Ovary (tissue), 3 donors: ENCODE results near the gene LRFN4.

ENCODE experiments used
- EP300 ChIP-seq: sonication (generic); formaldehyde crosslinking; IDR thresholded peaks from one replicate; pipeline ENCODE4 v1.6.1; 2017; ENCODE audit warnings: antibody characterized with exemption
- TF ChIP-seq, protein P1 (sequence below), 3 donors: fragments of 450-650 bp in 2 of 3; fragments of 200-600 bp in 1 of 3; IDR thresholded peaks; one replicate each; pipeline versions ENCODE4 v1.5.1 to v1.8.0; 2016 to 2022; ENCODE audit warnings: antibody characterized with exemption in 3 of 3, mild to moderate bottlenecking in 1 of 3
- donor health status: DM: no; HTN: no; CAD: no.

DNA sequence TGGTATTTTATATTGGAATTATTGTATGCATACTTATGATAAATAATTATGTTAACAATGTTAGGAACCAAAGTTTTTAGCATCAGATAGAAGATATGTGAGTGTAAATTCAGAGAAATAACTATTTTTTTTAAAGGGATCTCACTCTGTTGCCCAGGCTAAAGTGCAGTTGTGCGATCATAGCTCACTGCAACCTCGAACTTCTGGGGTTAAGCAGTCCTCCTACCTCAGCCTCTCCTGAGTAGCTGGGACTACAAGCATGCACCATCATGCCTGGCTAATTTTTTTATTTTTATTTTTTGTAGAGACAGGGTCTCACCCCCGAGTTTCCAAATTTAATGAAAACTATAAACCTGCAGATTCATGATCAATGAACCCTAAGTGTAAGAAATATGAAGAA is 47.3 kb upstream of the LRFN4 start:
- TF ChIP-seq, protein P1, sequence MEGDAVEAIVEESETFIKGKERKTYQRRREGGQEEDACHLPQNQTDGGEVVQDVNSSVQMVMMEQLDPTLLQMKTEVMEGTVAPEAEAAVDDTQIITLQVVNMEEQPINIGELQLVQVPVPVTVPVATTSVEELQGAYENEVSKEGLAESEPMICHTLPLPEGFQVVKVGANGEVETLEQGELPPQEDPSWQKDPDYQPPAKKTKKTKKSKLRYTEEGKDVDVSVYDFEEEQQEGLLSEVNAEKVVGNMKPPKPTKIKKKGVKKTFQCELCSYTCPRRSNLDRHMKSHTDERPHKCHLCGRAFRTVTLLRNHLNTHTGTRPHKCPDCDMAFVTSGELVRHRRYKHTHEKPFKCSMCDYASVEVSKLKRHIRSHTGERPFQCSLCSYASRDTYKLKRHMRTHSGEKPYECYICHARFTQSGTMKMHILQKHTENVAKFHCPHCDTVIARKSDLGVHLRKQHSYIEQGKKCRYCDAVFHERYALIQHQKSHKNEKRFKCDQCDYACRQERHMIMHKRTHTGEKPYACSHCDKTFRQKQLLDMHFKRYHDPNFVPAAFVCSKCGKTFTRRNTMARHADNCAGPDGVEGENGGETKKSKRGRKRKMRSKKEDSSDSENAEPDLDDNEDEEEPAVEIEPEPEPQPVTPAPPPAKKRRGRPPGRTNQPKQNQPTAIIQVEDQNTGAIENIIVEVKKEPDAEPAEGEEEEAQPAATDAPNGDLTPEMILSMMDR (IDR thresholded peaks at IDR 0.05): no peak
- TF ChIP-seq EP300: no peak
